Tibial nerve (tissue), 4 donors: ENCODE results near the gene MRI1. TPM values are rescaled to one million over a fixed set of nuclear protein-coding genes. Genes with fewer than 3 reads are reported as not detected.

Experiments used
- DNase-seq, 2 donors: peaks; one replicate each; pipeline ENCODE4 v3.0.0-alpha.2; 2019; ENCODE audit warnings: low spot score in 2 of 2
- H3K27ac ChIP-seq, 4 donors: fragments of 200-600 bp; sonication (generic) in 3 of 4; one replicate each; pipeline ENCODE4 v1.5.1; 2017 to 2019; ENCODE audit warnings: mild to moderate bottlenecking in 1 of 4
- H3K27me3 ChIP-seq, 2 donors: fragments of 200-600 bp; sonication (generic) in 1 of 2; one replicate each; pipeline versions ENCODE4 v1.5.1 to v1.6.0; 2017 to 2019
- H3K36me3 ChIP-seq, 3 donors: fragments of 200-600 bp; sonication (generic); one replicate each; pipeline ENCODE4 v1.5.1; 2018 to 2019
- H3K4me1 ChIP-seq, 4 donors: fragments of 200-600 bp; sonication (generic) in 3 of 4; one replicate each; pipeline ENCODE4 v1.5.1; 2017 to 2019
- H3K4me3 ChIP-seq, 4 donors: fragments of 200-600 bp; sonication (generic) in 3 of 4; one replicate each; pipeline ENCODE4 v1.5.1; 2017 to 2019; ENCODE audit warnings: mild to moderate bottlenecking in 1 of 4, moderate library complexity in 1 of 4
- H3K9me3 ChIP-seq, 4 donors: fragments of 200-600 bp; sonication (generic) in 3 of 4; one replicate each; pipeline ENCODE4 v1.5.1; 2017 to 2019
- CTCF ChIP-seq, 5 experiments: fragments of 200-600 bp in 3 of 5; fragments of 450-650 bp in 2 of 5; sonication (generic) in 3 of 5; IDR thresholded peaks; one replicate each; pipeline ENCODE4 v1.5.1; 2016 to 2019; ENCODE audit warnings: antibody characterized with exemption in 5 of 5, mild to moderate bottlenecking in 3 of 5, moderate library complexity in 2 of 5
- EP300 ChIP-seq, 2 donors: sonication (generic); formaldehyde crosslinking; IDR thresholded peaks; one replicate each; pipeline ENCODE4 v1.6.1; 2017; ENCODE audit warnings: antibody characterized with exemption in 2 of 2, mild to moderate bottlenecking in 1 of 2
- POLR2A ChIP-seq, 2 donors: fragments of 450-650 bp; IDR thresholded peaks; one replicate each; pipeline ENCODE4 v1.6.1; 2017; ENCODE audit warnings: antibody characterized with exemption in 2 of 2, mild to moderate bottlenecking in 2 of 2, moderate library complexity in 2 of 2
- WGBS, 2 donors: methylation state at CpG; one replicate each; pipeline ENCODE4 v1.1.5; 2018; 5-methylcytosine and 5-hydroxymethylcytosine counted together
- total RNA-seq, 4 donors: library from RNA; depleted of rRNA; stranded (reverse); fragments of >200 nt; gene quantifications; one replicate each; pipeline ENCODE4 v1.1.0, GENCODE V29; 2016

Gene MRI1
- total RNA-seq, 4 donors from 2014 or later = 52.4 to 167 (median 94.4) TPM

GRCh38 chr19:13796301-13797057, 32.2 kb downstream of the MRI1 start:
- Histone ChIP-seq H3K27me3 (no peaks in the 10 kb centered on the region), H3K9me3 (no peaks in the 10 kb centered on the region), H3K36me3 (peaks cover 0 to 7% (median 0%) of the 10 kb centered on the region in 3 donors), H3K4me3 (peak overlapping the region; percentile 54 to 94 (median 70)), H3K4me1 (peaks cover 0 to 39% (median 25%) of the 10 kb centered on the region in 4 donors), H3K27ac (peak overlapping the region; percentile 85 to 98 (median 92))
- TF ChIP-seq EP300 (IDR thresholded peaks at IDR 0.05) (peak in 1 of 2 donors; percentile 37), CTCF (IDR thresholded peaks at IDR 0.05) (peak in 2 of 5 experiments; percentile 11 to 15), POLR2A (IDR thresholded peaks at IDR 0.05) (no peak)
- WGBS, 2 donors = 8 to 11% methylated on average over 12 of the region's 12 CpGs
- DNase-seq = peak; percentile 46 to 61

- H3K27me3 ChIP-seq = no peaks in the 10 kb centered on the region
- no peak for DNase-seq
- peaks cover 0 to 39% (median 25%) of the 10 kb centered on the region in 4 donors for H3K4me1 ChIP-seq
- 28 to 42% methylated on average over 4 of the region's 4 CpGs for WGBS, 2 donors
- H3K27ac ChIP-seq = peak overlapping the region; percentile 85 to 98 (median 92)
- peak overlapping the region in 1 of 4 donors; percentile 94 for H3K4me3 ChIP-seq
- H3K36me3 ChIP-seq = peaks cover 0 to 7% (median 0%) of the 10 kb centered on the region in 3 donors
- no peaks in the 10 kb centered on the region for H3K9me3 ChIP-seq
- TF ChIP-seq POLR2A (IDR thresholded peaks at IDR 0.05) (no peak), CTCF (IDR thresholded peaks at IDR 0.05) (no peak), EP300 (IDR thresholded peaks at IDR 0.05) (no peak)
These were observed 32.7 kb downstream of the MRI1 start for GRCh38 chr19:13797058-13797440.

DNA sequence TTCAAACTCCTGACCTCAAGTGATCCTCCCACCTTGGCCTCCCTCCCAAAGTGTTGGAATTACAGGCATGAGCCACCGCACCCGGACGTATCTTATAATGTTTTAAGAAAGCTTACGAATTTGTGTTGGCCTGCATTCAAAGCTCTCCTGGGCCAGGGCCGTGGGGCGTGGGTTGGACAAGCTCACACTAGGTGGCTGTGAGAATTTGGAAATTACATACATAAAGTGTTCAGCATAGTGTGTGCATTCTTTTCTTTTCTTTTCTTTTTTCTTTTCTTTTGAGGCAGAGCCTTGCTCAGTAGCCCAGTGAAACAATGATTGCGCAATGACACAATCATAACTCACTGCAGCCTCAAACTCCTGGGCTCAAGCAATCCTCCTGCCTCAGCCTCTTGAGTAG, 33.5 kb downstream of the MRI1 start:
- Histone ChIP-seq H3K4me3 (no peak overlapping the region), H3K4me1 (peaks cover 0 to 39% (median 25%) of the 10 kb centered on the region in 4 donors), H3K36me3 (peaks cover 0 to 13% (median 0%) of the 10 kb centered on the region in 3 donors), H3K27ac (peak overlapping the region in 2 of 4 donors; percentile 92 to 98), H3K9me3 (no peaks in the 10 kb centered on the region), H3K27me3 (no peaks in the 10 kb centered on the region)
- 36 to 50% methylated on average over 7 of the region's 7 CpGs for WGBS, 2 donors
- no peak for DNase-seq
- TF ChIP-seq EP300 (IDR thresholded peaks at IDR 0.05) = no peak
- no peak for TF ChIP-seq CTCF (IDR thresholded peaks at IDR 0.05)
- no peak for TF ChIP-seq POLR2A (IDR thresholded peaks at IDR 0.05)

DNA sequence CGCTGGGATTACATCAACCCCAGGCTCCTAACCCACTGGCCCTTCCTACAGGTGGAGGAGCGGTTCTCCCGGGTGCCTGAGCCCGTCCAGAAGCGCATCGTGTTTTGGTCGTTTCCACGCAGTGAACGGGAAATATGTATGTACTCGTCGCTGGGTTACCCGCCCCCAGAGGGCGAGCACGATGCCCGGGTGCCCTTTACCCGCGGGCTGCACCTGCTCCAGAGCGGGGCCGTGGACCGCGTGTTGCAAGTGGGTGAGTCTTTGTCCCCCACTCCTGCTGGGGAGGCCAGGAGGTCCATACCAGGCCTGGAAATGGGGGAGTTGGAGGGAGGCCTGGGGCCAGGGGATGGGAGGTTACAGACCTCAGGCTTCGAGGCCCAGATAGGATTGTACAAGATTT, 35.3 kb downstream of the MRI1 start:
- Histone ChIP-seq H3K27ac (no peak overlapping the region), H3K27me3 (no peaks in the 10 kb centered on the region), H3K36me3 (peaks cover 0 to 22% (median 0%) of the 10 kb centered on the region in 3 donors), H3K9me3 (no peaks in the 10 kb centered on the region), H3K4me3 (no peak overlapping the region), H3K4me1 (peaks cover 0 to 32% (median 20%) of the 10 kb centered on the region in 4 donors)
- no peak for DNase-seq
- 91 to 94% methylated on average over 22 of the region's 22 CpGs for WGBS, 2 donors
- TF ChIP-seq EP300 (IDR thresholded peaks at IDR 0.05) (no peak), CTCF (IDR thresholded peaks at IDR 0.05) (no peak), POLR2A (IDR thresholded peaks at IDR 0.05) (no peak)

DNA sequence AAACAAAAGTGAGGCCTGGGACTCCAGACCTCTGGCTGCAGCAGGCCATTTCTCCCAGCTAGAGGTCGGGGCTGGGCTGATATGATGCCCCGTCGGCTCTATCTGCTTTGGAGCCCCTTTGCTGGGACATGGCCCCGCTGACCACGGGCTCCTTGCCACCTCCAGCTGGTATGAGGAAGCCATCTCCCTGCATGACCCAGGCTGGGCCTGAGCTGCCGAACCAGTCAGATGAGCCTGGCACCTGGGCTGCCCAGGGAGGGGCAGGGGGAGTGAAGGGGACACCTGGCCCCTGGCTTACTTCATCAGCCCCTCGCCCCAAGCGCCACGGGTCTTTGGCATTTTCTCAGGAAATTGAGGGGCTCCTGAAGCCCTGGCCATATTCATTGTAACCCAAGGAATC, 38.7 kb downstream of the MRI1 start:
- Histone ChIP-seq H3K27me3 (no peaks in the 10 kb centered on the region), H3K4me1 (peaks cover 0 to 5% (median 0%) of the 10 kb centered on the region in 4 donors), H3K27ac (no peak overlapping the region), H3K9me3 (no peaks in the 10 kb centered on the region), H3K4me3 (no peak overlapping the region), H3K36me3 (peaks cover 0 to 45% (median 0%) of the 10 kb centered on the region in 3 donors)
- 89% methylated on average over 9 of the region's 9 CpGs for WGBS, 2 donors
- no peak for DNase-seq
- TF ChIP-seq CTCF (IDR thresholded peaks at IDR 0.05) (no peak), EP300 (IDR thresholded peaks at IDR 0.05) (no peak), POLR2A (IDR thresholded peaks at IDR 0.05) (no peak)
